ENCODE results near the gene STN1.

STN1 gene

GRCh38 chr10:103916876-103917275 lies 1.1 kb downstream of the STN1 start:
- ATAC-seq, result no peak
- H3K36me3 Mint-ChIP-seq, result peaks cover 13% of the 10 kb centered on the region
- H3K27ac Mint-ChIP-seq, result peak overlapping the region; percentile 91
- H3K4me1 Mint-ChIP-seq, result peaks cover 42% of the 10 kb centered on the region
- H3K4me3 Mint-ChIP-seq, result peak overlapping the region; percentile 96
- no peaks in the 10 kb centered on the region for H3K9me3 Mint-ChIP-seq
- no peak for DNase-seq (ENCODE audit: low spot score in 2 of 2)

GRCh38 chr10:103916254-103916653 lies 1.7 kb downstream of the STN1 start:
- peaks cover 13% of the 10 kb centered on the region for H3K36me3 Mint-ChIP-seq
- H3K9me3 Mint-ChIP-seq, result no peaks in the 10 kb centered on the region
- H3K4me1 Mint-ChIP-seq, result peaks cover 49% of the 10 kb centered on the region

GRCh38 chr10:103915796-103916195 lies 2.2 kb downstream of the STN1 start:
- H3K4me1 Mint-ChIP-seq, result peaks cover 52% of the 10 kb centered on the region
- DNase-seq (ENCODE audit: low spot score in 2 of 2) (peak in 1 of 2 donors; percentile 70), ATAC-seq (no peak)
- H3K4me3 Mint-ChIP-seq, result peak overlapping the region; percentile 96
- H3K36me3 Mint-ChIP-seq, result peaks cover 13% of the 10 kb centered on the region
- peak overlapping the region; percentile 91 for H3K27ac Mint-ChIP-seq
- H3K9me3 Mint-ChIP-seq, result no peaks in the 10 kb centered on the region

More at GRCh38 chr10:103916254-103916653, 1.7 kb downstream of the STN1 start:
- DNase-seq (ENCODE audit: low spot score in 2 of 2) (no peak), ATAC-seq (no peak)
- Mint-ChIP-seq H3K4me3 (peak overlapping the region; percentile 96), H3K27ac (peak overlapping the region; percentile 91)

GRCh38 chr10:103912759-103913158 lies 5.2 kb downstream of the STN1 start:
- H3K27ac Mint-ChIP-seq, result peak overlapping the region; percentile 90
- H3K36me3 Mint-ChIP-seq, result peaks cover 13% of the 10 kb centered on the region
- DNase-seq (ENCODE audit: low spot score in 2 of 2), result no peak
- no peaks in the 10 kb centered on the region for H3K9me3 Mint-ChIP-seq
- H3K4me1 Mint-ChIP-seq, result peaks cover 70% of the 10 kb centered on the region
- ATAC-seq, result no peak
- H3K4me3 Mint-ChIP-seq, result peak overlapping the region; percentile 61

GRCh38 chr10:103911021-103911459 lies 6.9 kb downstream of the STN1 start:
- H3K36me3 Mint-ChIP-seq, result peaks cover 14% of the 10 kb centered on the region

GRCh38 chr10:103910442-103911012 lies 7.5 kb downstream of the STN1 start:
- Mint-ChIP-seq H3K4me1 (peaks cover 65% of the 10 kb centered on the region), H3K4me3 (peak overlapping the region; percentile 61), H3K9me3 (no peaks in the 10 kb centered on the region), H3K36me3 (peaks cover 14% of the 10 kb centered on the region), H3K27ac (peak overlapping the region; percentile 90)
- ATAC-seq, result peak; percentile 38
- DNase-seq (ENCODE audit: low spot score in 2 of 2), result no peak

More at GRCh38 chr10:103911021-103911459, 6.9 kb downstream of the STN1 start:
- Mint-ChIP-seq H3K4me3 (peak overlapping the region; percentile 61), H3K4me1 (peaks cover 66% of the 10 kb centered on the region), H3K27ac (peak overlapping the region; percentile 90), H3K9me3 (no peaks in the 10 kb centered on the region)
- ATAC-seq (peak; percentile 69), DNase-seq (ENCODE audit: low spot score in 2 of 2) (peak in 1 of 2 donors; percentile 78)

- Mint-ChIP-seq H3K4me3 (peak overlapping the region; percentile 39), H3K4me1 (peaks cover 52% of the 10 kb centered on the region), H3K27ac (peak overlapping the region; percentile 83), H3K9me3 (no peaks in the 10 kb centered on the region), H3K36me3 (peaks cover 39% of the 10 kb centered on the region)
- DNase-seq (ENCODE audit: low spot score in 2 of 2) (no peak), ATAC-seq (no peak)
These were observed 12.5 kb downstream of the STN1 start for GRCh38 chr10:103905441-103905840.

GRCh38 chr10:103901299-103901698 lies 16.7 kb downstream of the STN1 start:
- H3K4me1 Mint-ChIP-seq, result peaks cover 40% of the 10 kb centered on the region
- peak overlapping the region; percentile 58 for H3K27ac Mint-ChIP-seq
- peak; percentile 74 for ATAC-seq

GRCh38 chr10:103899312-103899711 lies 18.7 kb downstream of the STN1 start:
- Mint-ChIP-seq H3K36me3 (peaks cover 73% of the 10 kb centered on the region), H3K27ac (peak overlapping the region; percentile 13), H3K4me1 (peaks cover 47% of the 10 kb centered on the region), H3K9me3 (no peaks in the 10 kb centered on the region), H3K4me3 (no peak overlapping the region)
- no peak for DNase-seq (ENCODE audit: low spot score in 2 of 2)
- ATAC-seq, result no peak

More at GRCh38 chr10:103901299-103901698, 16.7 kb downstream of the STN1 start:
- Mint-ChIP-seq H3K4me3 (peak overlapping the region; percentile 37), H3K36me3 (peaks cover 65% of the 10 kb centered on the region), H3K9me3 (no peaks in the 10 kb centered on the region)
- no peak for DNase-seq (ENCODE audit: low spot score in 2 of 2)

GRCh38 chr10:103897241-103897774 lies 20.7 kb downstream of the STN1 start:
- Mint-ChIP-seq H3K4me1 (peaks cover 50% of the 10 kb centered on the region), H3K36me3 (peaks cover 59% of the 10 kb centered on the region), H3K9me3 (no peaks in the 10 kb centered on the region), H3K27ac (peak overlapping the region; percentile 94), H3K4me3 (no peak overlapping the region)
- DNase-seq (ENCODE audit: low spot score in 2 of 2) (no peak), ATAC-seq (no peak)

- Mint-ChIP-seq H3K36me3 (peaks cover 65% of the 10 kb centered on the region), H3K9me3 (no peaks in the 10 kb centered on the region), H3K4me3 (peak overlapping the region; percentile 31), H3K4me1 (peaks cover 44% of the 10 kb centered on the region), H3K27ac (peak overlapping the region; percentile 94)
- DNase-seq (ENCODE audit: low spot score in 2 of 2) (no peak), ATAC-seq (no peak)
These were observed 21.8 kb downstream of the STN1 start for GRCh38 chr10:103896225-103896624.

GRCh38 chr10:103895411-103896186 lies 22.4 kb downstream of the STN1 start:
- Mint-ChIP-seq H3K36me3 (peaks cover 64% of the 10 kb centered on the region), H3K9me3 (no peaks in the 10 kb centered on the region), H3K4me3 (peak overlapping the region; percentile 31), H3K27ac (peak overlapping the region; percentile 94), H3K4me1 (peaks cover 38% of the 10 kb centered on the region)
- DNase-seq (ENCODE audit: low spot score in 2 of 2), result no peak
- peak; percentile 89 for ATAC-seq

- peaks cover 53% of the 10 kb centered on the region for H3K36me3 Mint-ChIP-seq
- H3K4me1 Mint-ChIP-seq, result peaks cover 41% of the 10 kb centered on the region
- ATAC-seq, result no peak
- H3K4me3 Mint-ChIP-seq, result peak overlapping the region; percentile 31
- H3K27ac Mint-ChIP-seq, result peak overlapping the region; percentile 94
- DNase-seq (ENCODE audit: low spot score in 2 of 2), result no peak
- H3K9me3 Mint-ChIP-seq, result no peaks in the 10 kb centered on the region
These were observed 23.5 kb downstream of the STN1 start for GRCh38 chr10:103894441-103894864.

- Mint-ChIP-seq H3K4me3 (no peak overlapping the region), H3K9me3 (no peaks in the 10 kb centered on the region), H3K27ac (peak overlapping the region; percentile 94), H3K36me3 (peaks cover 48% of the 10 kb centered on the region), H3K4me1 (peaks cover 47% of the 10 kb centered on the region)
- ATAC-seq, result no peak
- DNase-seq (ENCODE audit: low spot score in 2 of 2), result no peak
These were observed 24.2 kb downstream of the STN1 start for GRCh38 chr10:103893817-103894216.

GRCh38 chr10:103892181-103892580 lies 25.8 kb downstream of the STN1 start:
- Mint-ChIP-seq H3K36me3 (peaks cover 39% of the 10 kb centered on the region), H3K4me1 (peaks cover 54% of the 10 kb centered on the region), H3K9me3 (no peaks in the 10 kb centered on the region)

More at GRCh38 chr10:103892181-103892580, 25.8 kb downstream of the STN1 start:
- ATAC-seq (no peak), DNase-seq (ENCODE audit: low spot score in 2 of 2) (no peak)
- Mint-ChIP-seq H3K27ac (peak overlapping the region; percentile 94), H3K4me3 (no peak overlapping the region)

All from stimulated activated effector memory CD8-positive, alpha-beta T cell treated with anti-CD3 and anti-CD28 coated beads, Interleukin-12 subunit alpha, Interleukin-12 subunit beta, amount 100 ng/mL, for 72 hours (primary cell).